ENCODE data around the gene NFASC. TPM values are rescaled to one million over a fixed set of nuclear protein-coding genes. Genes with fewer than 3 reads are reported as not detected.

Gene NFASC
- total and polyA plus RNA-seq, 2 donors (not counting 3 experiments of a cell fraction or from before 2014, with no cell fraction given) = not detected

DNA sequence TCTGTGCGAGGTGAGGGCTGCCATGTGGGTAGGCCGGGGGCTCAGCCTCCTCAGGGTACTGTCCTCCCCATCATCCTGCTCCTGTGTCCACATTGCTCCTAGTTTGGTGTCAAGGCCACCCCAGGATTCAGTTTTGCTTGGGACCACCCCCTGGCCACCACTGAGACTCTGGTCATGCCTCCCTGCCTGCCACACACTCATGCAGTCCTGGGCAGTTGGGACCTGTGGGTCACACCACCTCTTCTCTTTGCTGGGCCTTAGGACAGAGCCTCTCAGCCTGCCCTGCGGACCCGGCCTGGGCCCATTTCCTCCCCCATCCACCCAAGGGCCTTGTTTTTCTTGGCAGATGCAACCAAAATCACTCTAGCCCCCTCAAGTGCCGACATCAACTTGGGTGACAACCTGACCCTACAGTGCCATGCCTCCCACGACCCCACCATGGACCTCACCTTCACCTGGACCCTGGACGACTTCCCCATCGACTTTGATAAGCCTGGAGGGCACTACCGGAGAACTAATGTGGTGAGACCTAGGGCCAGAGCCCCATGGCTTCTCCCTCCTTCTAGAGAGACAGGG, 194.2 kb downstream of the NFASC start:
- TF ChIP-seq EZH2 (IDR thresholded peaks at IDR 0.05; ENCODE audit: borderline replicate concordance, low read depth, low read length, severe bottlenecking) = no peak
- no peak for TF ChIP-seq MAX (IDR thresholded peaks at IDR 0.05; ENCODE audit: insufficient read depth, insufficient read length)
- TF ChIP-seq JUN (IDR thresholded peaks at IDR 0.05; ENCODE audit: borderline replicate concordance, insufficient read depth, insufficient read length, low read depth) = no peak
- no peak for TF ChIP-seq POLR2A (IDR thresholded peaks at IDR 0.05; ENCODE audit: low read depth, low read length)
- no peak for TF ChIP-seq MYC (IDR thresholded peaks at IDR 0.05; ENCODE audit: low read depth, low read length)
- TF ChIP-seq CTCF (IDR thresholded peaks at IDR 0.05; ENCODE audit: extremely low read depth in 1 of 2, insufficient read depth in 1 of 2, low read depth in 1 of 2, low read length in 2 of 2) = no peak
- TF ChIP-seq GATA2 (IDR thresholded peaks at IDR 0.05; ENCODE audit: insufficient read depth, insufficient read length, low read depth, low read length) = no peak
- Histone ChIP-seq H3K36me3 (ENCODE audit: control insufficient read depth in 2 of 2, extremely low read depth in 1 of 2, insufficient read depth in 2 of 2, low read length in 2 of 2) (no peaks in the 10 kb centered on the region), H3K4me3 (replicated peaks in 1 of 3; ENCODE audit: insufficient read depth in 1 of 3, low read depth in 1 of 3, low read length in 3 of 3) (no peak overlapping the region), H3K9ac (replicated peaks; ENCODE audit: extremely low read depth, insufficient read depth, low read length) (no peak overlapping the region), H3K4me1 (ENCODE audit: control insufficient read depth, extremely low read depth, insufficient read depth, low read length) (no peaks in the 10 kb centered on the region), H3K9me3 (replicated peaks; ENCODE audit: control insufficient read depth, insufficient read depth, low read length) (no peaks in the 10 kb centered on the region), H3K9me1 (replicated peaks; ENCODE audit: control insufficient read depth, extremely low read depth, insufficient read depth, low read length) (no peaks in the 10 kb centered on the region), H2AFZ (ENCODE audit: low read depth, low read length) (no peak overlapping the region), H3K79me2 (ENCODE audit: control insufficient read depth, insufficient read depth, low read length) (no peaks in the 10 kb centered on the region), H3K27ac (ENCODE audit: insufficient read depth, low read depth, low read length) (no peak overlapping the region), H3K4me2 (ENCODE audit: insufficient read depth, low read length) (no peak overlapping the region), H4K20me1 (replicated peaks; ENCODE audit: control insufficient read depth, extremely low read depth, insufficient read depth, low read length) (no peaks in the 10 kb centered on the region), H3K27me3 (ENCODE audit: control insufficient read depth in 2 of 2, insufficient read depth in 2 of 2, low read length in 2 of 2) (peaks cover 0 to 2% of the 10 kb centered on the region in 2 experiments)
- FAIRE-seq (no peak), DNase-seq (ENCODE audit: low read depth, low spot score) (no peak)
- intact Hi-C loops (cut with micrococcal nuclease) (no loop called here), dilution Hi-C loops (cut with MboI; ENCODE audit: extremely low pct_ligation_motif_present, low sequenced_read_pairs) (no loop called here)
- BruUV-seq (replicated peaks) = no TSS peak
- ChIA-PET POLR2A (no interaction called here), CTCF (interaction anchor here (2.4 kb wide), 1 partner anchor 191 kb away, joined by 19 read pairs; no protein-coding TSS in a partner anchor)
